Common myeloid progenitor, CD34-positive (primary cell): Measurements from ENCODE around the gene BDNF.
A peak's percentile ranks its signal among the peaks of the same experiment; 100 is the strongest.

ENCODE experiments used
- CTCF ChIA-PET: fragments of 350-600 bp; sonication (Branson Sonifier 250); formaldehyde crosslinking; loops from one replicate; lab custom pipeline; 2021; ENCODE audit warnings: antibody characterized with exemption; lab: Charles Lee
- POLR2A ChIA-PET: fragments of 350-600 bp; sonication (Branson Sonifier 250); formaldehyde crosslinking; loops from one replicate; lab custom pipeline; 2021; ENCODE audit warnings: antibody characterized with exemption; lab: Charles Lee
- DNase-seq, 3 donors: peaks; one replicate each; pipeline versions ENCODE4 v3.0.0 to v3.0.0-alpha.2; 2013
- H3K27ac ChIP-seq, 2 experiments: 1 replicate in 1 of 2; 2 replicates in 1 of 2; pipeline ENCODE4 v1.7.0; 2013; ENCODE audit warnings: inconsistent platforms in 2 of 2, low read length in 2 of 2, mild to moderate bottlenecking in 2 of 2, low read depth in 1 of 2, moderate library complexity in 1 of 2; ENCODE audit not compliant: severe bottlenecking in 2 of 2, insufficient read depth in 1 of 2, poor library complexity in 1 of 2
- H3K27me3 ChIP-seq, 5 experiments: replicated peaks in 2 of 5; 1 replicate in 3 of 5; 2 replicates in 2 of 5; pipeline versions ENCODE4 v1.6.1 to v1.7.0; 2013; ENCODE audit warnings: low read length in 4 of 5, mild to moderate bottlenecking in 2 of 5, moderate library complexity in 2 of 5, inconsistent platforms in 1 of 5; ENCODE audit not compliant: insufficient read depth in 5 of 5, control insufficient read depth in 4 of 5
- H3K36me3 ChIP-seq, 4 experiments: 1 replicate in 2 of 4; 2 replicates in 2 of 4; pipeline versions ENCODE4 v1.6.1 to v1.7.0; 2013; ENCODE audit warnings: low read length in 3 of 4, control low read depth in 1 of 4, mild to moderate bottlenecking in 1 of 4; ENCODE audit not compliant: control insufficient read depth in 4 of 4, insufficient read depth in 4 of 4
- H3K4me1 ChIP-seq, 4 experiments: 1 replicate in 3 of 4; 2 replicates in 1 of 4; pipeline versions ENCODE4 v1.6.1 to v1.7.1; 2013; ENCODE audit warnings: low read length in 3 of 4, mild to moderate bottlenecking in 3 of 4, control low read depth in 1 of 4, inconsistent platforms in 1 of 4, moderate library complexity in 1 of 4; ENCODE audit not compliant: control insufficient read depth in 4 of 4, insufficient read depth in 4 of 4; ENCODE audit errors: control extremely low read depth in 1 of 4
- H3K4me3 ChIP-seq, 7 experiments: 1 replicate in 4 of 7; 2 replicates in 3 of 7; pipeline versions ENCODE4 v1.5.1 to v1.7.0; 2013; ENCODE audit warnings: mild to moderate bottlenecking in 7 of 7, low read length in 6 of 7, moderate library complexity in 6 of 7, inconsistent platforms in 2 of 7, low read depth in 2 of 7, control low read depth in 1 of 7; ENCODE audit not compliant: insufficient read depth in 4 of 7, control insufficient read depth in 1 of 7; ENCODE audit errors: extremely low read depth in 1 of 7
- H3K9me3 ChIP-seq, 5 experiments: 1 replicate in 4 of 5; 2 replicates in 1 of 5; pipeline versions ENCODE4 v1.6.1 to v1.7.1; 2013; ENCODE audit warnings: low read length in 4 of 5, mild to moderate bottlenecking in 2 of 5, inconsistent platforms in 1 of 5, low read depth in 1 of 5, moderate library complexity in 1 of 5; ENCODE audit not compliant: control insufficient read depth in 4 of 5, insufficient read depth in 2 of 5; ENCODE audit errors: control extremely low read depth in 1 of 5
- WGBS: methylation state at CpG from one replicate; pipeline ENCODE4 v1.1.5; 2013; ENCODE audit not compliant: insufficient coverage; 5-methylcytosine and 5-hydroxymethylcytosine counted together

The BDNF gene

DNA sequence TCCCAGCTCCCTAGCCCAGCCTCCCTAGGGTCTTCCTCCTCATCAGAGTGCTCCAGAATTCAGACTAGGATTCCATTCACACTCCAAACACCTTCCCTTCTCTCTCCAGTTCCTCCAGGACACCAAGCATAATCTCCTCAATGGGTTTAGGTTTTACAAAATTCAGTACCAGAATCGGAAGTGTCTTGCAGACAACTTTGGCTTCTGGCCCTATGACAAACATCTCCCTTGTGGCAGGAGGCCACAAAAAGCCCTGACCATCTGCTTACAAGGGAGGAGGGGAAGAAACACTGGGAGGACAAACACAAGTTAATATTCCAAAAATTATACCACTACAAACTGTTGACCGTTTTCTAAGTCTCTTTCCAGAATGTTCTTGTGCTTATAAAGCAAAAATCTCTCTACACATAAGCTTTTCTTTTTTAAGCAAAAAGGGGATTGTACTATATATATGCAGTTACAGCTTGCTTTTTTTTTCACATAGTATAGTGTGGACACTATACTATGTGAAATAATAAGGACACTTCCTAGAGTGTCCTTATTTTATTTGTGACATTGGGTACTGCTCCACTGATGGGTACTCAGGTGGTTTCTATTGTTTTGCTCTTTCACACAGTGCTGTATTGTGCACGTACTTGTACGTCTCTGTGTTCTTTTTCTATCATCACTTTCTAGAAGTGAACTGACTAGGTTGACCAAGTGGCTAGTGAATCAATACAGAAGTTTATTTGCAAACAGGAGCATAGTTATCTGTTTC is 78.7 kb downstream of the BDNF start:
- 89% methylated on average over 3 of the region's 4 CpGs for WGBS
- Histone ChIP-seq H3K27me3 (no peaks in the 10 kb centered on the region), H3K9me3 (no peaks in the 10 kb centered on the region), H3K27ac (no peak overlapping the region), H3K4me1 (peaks cover 0 to 10% (median 0%) of the 10 kb centered on the region in 4 experiments), H3K36me3 (peaks cover 0 to 2% (median 0%) of the 10 kb centered on the region in 4 experiments), H3K4me3 (no peak overlapping the region)
- ChIA-PET CTCF (no interaction called here), POLR2A (no interaction called here)
- DNase-seq = no peak

DNA sequence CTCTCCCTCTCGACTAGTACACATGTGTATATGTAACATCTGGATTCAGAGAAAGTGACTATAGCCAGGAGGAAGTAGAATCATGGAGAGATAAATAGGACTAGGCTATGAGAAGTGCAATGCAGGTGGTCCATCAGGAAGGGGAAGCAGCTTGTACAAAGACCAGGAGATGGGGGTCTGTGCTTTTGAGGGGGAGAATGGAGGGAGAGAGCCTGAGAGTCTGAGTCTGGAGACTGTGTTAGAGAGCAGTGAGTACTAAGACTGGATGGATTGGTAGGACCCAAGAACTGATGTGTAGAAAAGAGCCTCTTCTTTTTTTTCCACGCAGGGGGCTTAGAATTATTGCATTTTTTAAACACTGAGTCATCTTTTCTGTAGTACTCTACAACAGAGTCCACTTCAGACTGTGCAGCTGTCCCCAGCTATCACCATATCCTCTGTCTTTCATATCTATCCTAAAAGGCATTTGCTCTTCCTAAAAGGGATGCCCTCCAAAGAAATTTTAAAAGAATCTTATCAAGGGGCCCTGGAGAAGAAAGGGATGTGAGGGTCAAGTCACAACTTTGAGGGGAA is 80.4 kb downstream of the BDNF start:
- no peak for DNase-seq
- ChIA-PET CTCF (no interaction called here), POLR2A (no interaction called here)
- H3K4me1 ChIP-seq = peaks cover 0 to 10% (median 0%) of the 10 kb centered on the region in 4 experiments
- 100% methylated on average over 1 of the region's 2 CpGs for WGBS
- no peak overlapping the region for H3K27ac ChIP-seq
- H3K4me3 ChIP-seq = no peak overlapping the region
- H3K36me3 ChIP-seq = peaks cover 0 to 2% (median 0%) of the 10 kb centered on the region in 4 experiments
- no peaks in the 10 kb centered on the region for H3K9me3 ChIP-seq
- no peaks in the 10 kb centered on the region for H3K27me3 ChIP-seq

DNA sequence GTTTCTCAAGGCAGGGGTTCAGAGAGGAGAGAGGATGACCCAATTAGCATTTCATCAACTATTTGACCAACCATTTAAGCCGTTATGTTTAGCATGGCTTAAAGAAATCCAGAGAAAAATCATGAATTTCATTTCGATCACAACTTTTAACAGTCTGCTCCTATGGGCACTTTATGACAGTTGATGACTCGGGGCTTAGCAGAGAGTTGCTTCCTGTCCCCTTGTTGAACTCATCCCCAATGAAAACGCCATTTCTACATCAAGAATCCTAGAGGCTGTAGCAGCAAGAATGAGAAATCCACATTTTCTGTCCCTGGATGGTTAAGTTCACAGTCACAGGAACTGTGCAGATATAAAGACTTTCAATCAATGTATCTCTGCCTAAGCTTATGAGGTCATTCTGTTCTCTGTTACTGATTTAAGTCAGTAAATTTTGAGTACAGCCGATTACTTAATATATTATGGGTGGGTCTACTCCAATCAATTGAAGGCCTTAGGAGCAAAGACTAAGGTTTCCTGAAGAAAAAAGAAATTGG is 81.1 kb downstream of the BDNF start:
- whole genome bisulfite sequencing = 86% methylated on average over 3 of the region's 5 CpGs
- POLR2A ChIA-PET = no interaction called here

DNA sequence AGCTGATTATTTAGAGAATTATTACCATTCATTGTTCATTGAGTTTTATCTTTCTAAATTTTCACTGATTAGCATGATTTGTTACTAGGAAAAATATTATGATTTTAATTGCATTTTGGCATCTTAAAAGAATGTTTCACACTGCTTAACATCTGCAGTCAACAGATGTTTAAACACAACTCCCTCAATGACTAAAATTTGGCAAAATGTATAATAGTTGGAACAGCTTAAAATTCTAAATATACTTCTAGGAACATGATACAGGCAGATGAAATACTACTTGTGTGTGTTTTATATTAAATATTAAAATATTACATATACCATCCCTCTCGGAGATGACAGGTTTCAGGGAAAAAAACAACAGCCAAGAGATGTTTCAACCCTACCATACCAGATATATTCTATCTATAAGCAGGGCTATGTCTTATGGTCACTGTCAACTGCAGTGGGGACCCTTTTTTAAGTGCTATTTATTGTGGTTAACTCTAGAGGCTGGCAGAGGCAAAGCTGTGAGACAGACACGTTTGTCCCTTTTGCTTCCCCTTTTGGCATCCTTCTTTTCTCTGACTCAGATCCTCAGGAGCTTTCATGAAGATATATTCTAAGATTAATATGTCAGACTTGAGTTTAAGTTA is 81.9 kb downstream of the BDNF start:
- Histone ChIP-seq H3K27me3 (no peaks in the 10 kb centered on the region), H3K9me3 (no peaks in the 10 kb centered on the region), H3K4me1 (peaks cover 0 to 10% (median 0%) of the 10 kb centered on the region in 4 experiments), H3K27ac (no peak overlapping the region), H3K36me3 (peaks cover 0 to 2% (median 0%) of the 10 kb centered on the region in 4 experiments), H3K4me3 (no peak overlapping the region)
- ChIA-PET CTCF (no interaction called here), POLR2A (no interaction called here)
- 17% methylated on average over 1 of the region's 2 CpGs for WGBS
- DNase-seq = peak in 2 of 3 donors; percentile 54 to 67

More for the DNA sequence above, 81.1 kb downstream of the BDNF start:
- peaks cover 0 to 2% (median 0%) of the 10 kb centered on the region in 4 experiments for H3K36me3 ChIP-seq
- peak in 2 of 3 donors; percentile 6 to 28 for DNase-seq
- peaks cover 0 to 10% (median 0%) of the 10 kb centered on the region in 4 experiments for H3K4me1 ChIP-seq
- no peaks in the 10 kb centered on the region for H3K27me3 ChIP-seq
- no peaks in the 10 kb centered on the region for H3K9me3 ChIP-seq
- CTCF ChIA-PET = no interaction called here
- H3K27ac ChIP-seq = no peak overlapping the region
- no peak overlapping the region for H3K4me3 ChIP-seq

DNA sequence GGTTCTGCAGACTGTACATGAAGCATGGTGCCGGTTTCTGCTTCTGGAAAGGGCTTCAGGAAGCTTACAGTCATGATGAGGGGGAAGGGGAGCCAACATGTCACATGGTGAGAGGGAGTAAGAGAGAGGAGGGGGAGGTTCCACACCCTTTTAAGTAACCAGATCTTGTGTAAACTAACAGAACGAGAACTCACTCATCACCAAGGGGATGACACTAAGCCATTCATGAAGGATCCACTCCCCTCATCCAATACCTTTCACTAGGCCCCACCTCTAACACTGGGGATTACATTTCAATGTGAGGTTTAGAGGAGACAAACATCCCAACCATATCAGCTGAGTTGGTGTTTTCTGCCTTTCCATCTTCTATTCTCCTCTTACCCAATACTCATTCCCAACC is 83.5 kb downstream of the BDNF start:
- ChIA-PET CTCF (interaction anchor here (0.9 kb wide), 1 partner anchor 13 kb away, joined by 3 read pairs; no protein-coding TSS in a partner anchor), POLR2A (no interaction called here)
- Histone ChIP-seq H3K27ac (no peak overlapping the region), H3K4me1 (peaks cover 0 to 10% (median 0%) of the 10 kb centered on the region in 4 experiments), H3K9me3 (no peaks in the 10 kb centered on the region), H3K4me3 (no peak overlapping the region), H3K27me3 (no peaks in the 10 kb centered on the region), H3K36me3 (no peaks in the 10 kb centered on the region)
- WGBS = 0% methylated on average over 1 of the region's 2 CpGs
- DNase-seq = no peak

DNA sequence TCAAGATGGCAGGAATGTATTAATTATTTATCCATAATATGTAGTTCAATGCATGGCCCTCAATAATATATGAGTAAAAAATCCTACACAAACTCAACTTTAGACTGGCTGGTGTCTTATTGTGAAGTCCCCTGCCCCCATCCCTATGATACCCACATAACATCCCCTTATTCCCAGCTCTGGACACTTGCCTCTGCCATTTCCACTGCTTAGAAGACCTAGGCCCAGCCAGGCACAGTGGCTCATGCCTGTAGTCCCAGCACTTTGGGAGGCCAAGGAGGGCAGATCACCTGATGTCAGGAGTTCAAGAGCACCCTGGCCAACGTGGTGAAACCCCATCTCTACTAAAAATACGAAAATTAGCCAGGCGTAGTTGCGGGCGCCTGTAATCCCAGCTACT is 84.4 kb downstream of the BDNF start:
- no peaks in the 10 kb centered on the region for H3K27me3 ChIP-seq
- H3K4me3 ChIP-seq = no peak overlapping the region
- H3K36me3 ChIP-seq = no peaks in the 10 kb centered on the region
- H3K27ac ChIP-seq = no peak overlapping the region
- no peak for DNase-seq
- 98% methylated on average over 5 of the region's 5 CpGs for WGBS
- peaks cover 0 to 10% (median 0%) of the 10 kb centered on the region in 4 experiments for H3K4me1 ChIP-seq
- POLR2A ChIA-PET = no interaction called here
- H3K9me3 ChIP-seq = no peaks in the 10 kb centered on the region
- CTCF ChIA-PET = no interaction called here

DNA sequence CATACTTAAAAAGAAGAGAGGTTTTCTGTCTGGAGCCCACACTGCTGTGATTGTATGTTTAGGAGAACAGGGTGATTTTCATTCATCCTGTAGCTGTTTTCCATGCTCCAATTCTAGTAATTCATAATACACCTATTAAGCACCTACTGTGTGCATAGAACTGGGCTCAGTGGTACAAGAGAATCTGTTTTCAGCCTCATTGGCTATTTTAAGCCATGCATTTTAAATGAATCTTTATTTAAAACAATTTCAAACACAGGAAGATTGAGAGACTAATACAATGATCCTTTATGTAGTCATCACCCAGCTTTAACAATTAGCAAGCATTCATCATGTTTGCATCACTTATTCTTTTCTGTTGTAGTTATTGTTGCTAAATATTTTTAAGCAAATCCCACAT is 86.2 kb downstream of the BDNF start:
- ChIA-PET CTCF (no interaction called here), POLR2A (no interaction called here)
- Histone ChIP-seq H3K36me3 (no peaks in the 10 kb centered on the region), H3K9me3 (no peaks in the 10 kb centered on the region), H3K27me3 (no peaks in the 10 kb centered on the region), H3K27ac (no peak overlapping the region), H3K4me1 (peaks cover 0 to 9% (median 0%) of the 10 kb centered on the region in 4 experiments), H3K4me3 (no peak overlapping the region)
- DNase-seq = no peak
